Upper lobe of left lung (tissue), 6 donors: ENCODE measurements around the gene ZNF423. TPM values are rescaled to one million over a fixed set of nuclear protein-coding genes. Genes with fewer than 3 reads are reported as not detected.
A peak's percentile ranks its signal among the peaks of the same experiment; 100 is the strongest.

Source experiments
- ATAC-seq, 2 donors: fragments of 200-7000 bp; cut with Tn5 transposase; one replicate each; pipeline ENCODE4 v1.9.1; 2022; ENCODE audit warnings: mild to moderate bottlenecking in 2 of 2, moderate library complexity in 2 of 2; ENCODE audit not compliant: low FRiP score in 2 of 2
- DNase-seq, 2 donors: peaks; one replicate each; pipeline ENCODE4 v3.0.0-alpha.2; 2019 to 2020
- H3K27ac ChIP-seq, 4 donors: fragments of 200-600 bp; sonication (generic); one replicate each; pipeline ENCODE4 v1.5.1; 2016 to 2019
- H3K27me3 ChIP-seq, 4 donors: fragments of 200-600 bp; sonication (generic); one replicate each; pipeline ENCODE4 v1.5.1; 2017 to 2019
- H3K36me3 ChIP-seq, 4 donors: fragments of 200-600 bp; sonication (generic); one replicate each; pipeline ENCODE4 v1.5.1; 2016 to 2019
- H3K4me1 ChIP-seq, 4 donors: fragments of 200-600 bp; sonication (generic); one replicate each; pipeline ENCODE4 v1.5.1; 2018 to 2019
- H3K4me3 ChIP-seq, 4 donors: fragments of 200-600 bp; sonication (generic); one replicate each; pipeline ENCODE4 v1.5.1; 2017 to 2019; ENCODE audit warnings: mild to moderate bottlenecking in 2 of 4, moderate library complexity in 1 of 4
- H3K9me3 ChIP-seq, 4 donors: fragments of 200-600 bp; sonication (generic); one replicate each; pipeline ENCODE4 v1.5.1; 2018 to 2019
- EP300 ChIP-seq, 4 donors: sonication (generic); formaldehyde crosslinking; IDR thresholded peaks; one replicate each; pipeline ENCODE4 v1.5.1; 2017; ENCODE audit warnings: antibody characterized with exemption in 4 of 4, control low read depth in 2 of 4
- POLR2A ChIP-seq, 4 donors: fragments of 450-650 bp; IDR thresholded peaks; one replicate each; pipeline ENCODE4 v1.5.1; 2016 to 2017; ENCODE audit warnings: antibody characterized with exemption in 4 of 4, mild to moderate bottlenecking in 2 of 4
- POLR2AphosphoS5 ChIP-seq, 2 donors: sonication (generic); formaldehyde crosslinking; IDR thresholded peaks; one replicate each; pipeline ENCODE4 v1.5.1; 2017; ENCODE audit warnings: antibody characterized with exemption in 2 of 2
- WGBS, 2 donors: methylation state at CpG; one replicate each; pipeline ENCODE4 v1.1.5; 2017 to 2018; 5-methylcytosine and 5-hydroxymethylcytosine counted together
- total RNA-seq, 6 donors: library from RNA; depleted of rRNA in 4 of 6; stranded (reverse); fragments of >200 nt in 4 of 6; gene quantifications; one replicate each; pipeline versions ENCODE4 v1.1.0 to v1.2.1, GENCODE V29; 2016 to 2021
- TF ChIP-seq, protein P1 (sequence below), 6 experiments: fragments of 450-650 bp in 4 of 6; fragments of 200-600 bp in 2 of 6; sonication (generic) in 2 of 6; IDR thresholded peaks; one replicate each; pipeline ENCODE4 v1.5.1; 2016 to 2019; ENCODE audit warnings: antibody characterized with exemption in 6 of 6
- donor health status: DM: no; HTN: no; CAD: no; lungs with moderate emphysema.
- donor health status: DM: no; HTN: yes; CAD: no; lungs with severe emphysema.

Gene ZNF423
- total RNA-seq, 6 donors from 2014 or later = 4.1 to 11.4 (median 6.7) TPM

DNA sequence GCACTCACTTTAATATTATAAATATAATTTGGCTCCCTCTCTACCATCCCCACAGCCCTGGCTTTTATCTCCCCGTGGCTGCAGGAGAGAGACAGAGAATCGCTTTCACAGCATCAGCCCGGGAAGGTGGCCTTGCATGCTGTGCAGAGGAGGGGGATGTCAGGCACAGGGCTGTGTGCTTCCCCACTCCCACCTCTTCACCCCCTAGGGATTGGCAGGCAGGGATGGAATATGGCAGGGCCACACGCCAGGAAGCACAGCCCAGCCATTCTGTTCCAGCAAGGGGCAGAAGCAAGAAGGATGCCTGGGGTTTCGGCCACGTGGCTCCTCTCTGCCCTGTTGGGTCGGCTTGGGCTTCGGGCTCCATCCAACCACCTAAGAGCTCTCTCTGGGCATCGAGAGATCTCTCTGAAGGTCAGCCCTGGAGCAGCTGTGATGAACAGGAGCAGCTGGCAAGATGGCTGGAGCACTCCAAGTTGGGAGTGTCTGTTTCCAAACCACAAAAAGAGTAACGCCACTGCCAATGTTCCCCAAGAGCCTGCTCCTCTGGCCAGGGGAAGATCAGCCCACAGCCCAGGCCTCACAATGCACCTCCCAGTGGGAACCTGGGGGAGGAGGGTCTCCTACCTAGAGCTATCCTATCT is 259.1 kb downstream of the ZNF423 start:
- ATAC-seq (peak in 1 of 2 donors; percentile 27), DNase-seq (no peak)
- Histone ChIP-seq H3K4me1 (peaks cover 0 to 6% (median 0%) of the 10 kb centered on the region in 4 donors), H3K4me3 (no peak overlapping the region), H3K27me3 (no peaks in the 10 kb centered on the region), H3K36me3 (no peaks in the 10 kb centered on the region), H3K9me3 (no peaks in the 10 kb centered on the region), H3K27ac (no peak overlapping the region)
- WGBS, 2 donors = 68 to 73% methylated on average over 3 to 8 of the region's 10 CpGs
- TF ChIP-seq, protein P1, sequence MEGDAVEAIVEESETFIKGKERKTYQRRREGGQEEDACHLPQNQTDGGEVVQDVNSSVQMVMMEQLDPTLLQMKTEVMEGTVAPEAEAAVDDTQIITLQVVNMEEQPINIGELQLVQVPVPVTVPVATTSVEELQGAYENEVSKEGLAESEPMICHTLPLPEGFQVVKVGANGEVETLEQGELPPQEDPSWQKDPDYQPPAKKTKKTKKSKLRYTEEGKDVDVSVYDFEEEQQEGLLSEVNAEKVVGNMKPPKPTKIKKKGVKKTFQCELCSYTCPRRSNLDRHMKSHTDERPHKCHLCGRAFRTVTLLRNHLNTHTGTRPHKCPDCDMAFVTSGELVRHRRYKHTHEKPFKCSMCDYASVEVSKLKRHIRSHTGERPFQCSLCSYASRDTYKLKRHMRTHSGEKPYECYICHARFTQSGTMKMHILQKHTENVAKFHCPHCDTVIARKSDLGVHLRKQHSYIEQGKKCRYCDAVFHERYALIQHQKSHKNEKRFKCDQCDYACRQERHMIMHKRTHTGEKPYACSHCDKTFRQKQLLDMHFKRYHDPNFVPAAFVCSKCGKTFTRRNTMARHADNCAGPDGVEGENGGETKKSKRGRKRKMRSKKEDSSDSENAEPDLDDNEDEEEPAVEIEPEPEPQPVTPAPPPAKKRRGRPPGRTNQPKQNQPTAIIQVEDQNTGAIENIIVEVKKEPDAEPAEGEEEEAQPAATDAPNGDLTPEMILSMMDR (IDR thresholded peaks at IDR 0.05) = no peak
- TF ChIP-seq EP300 (IDR thresholded peaks at IDR 0.05) (no peak), POLR2A (IDR thresholded peaks at IDR 0.05) (no peak), POLR2AphosphoS5 (IDR thresholded peaks at IDR 0.05) (no peak)

DNA sequence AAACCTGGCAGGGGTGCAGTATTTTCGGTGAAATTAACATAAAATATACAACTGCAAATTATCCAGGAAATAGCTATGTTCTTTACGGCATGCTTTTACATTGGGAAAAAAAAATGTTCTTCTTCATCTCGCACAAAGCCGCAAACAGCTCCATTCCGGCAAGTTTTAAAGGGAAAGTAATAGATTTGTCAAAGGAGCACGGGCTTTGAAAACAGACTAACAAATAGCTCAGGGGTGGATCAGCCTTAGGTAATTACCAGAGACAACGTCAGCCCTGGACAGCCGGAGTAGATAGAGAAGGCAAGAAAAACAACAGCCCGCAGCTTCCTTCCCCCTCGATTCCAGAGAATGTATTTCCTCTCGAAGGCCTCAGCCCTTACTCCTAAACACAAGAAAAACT is 259.8 kb downstream of the ZNF423 start:
- peak overlapping the region in 2 of 4 donors; percentile 12 to 19 for H3K4me3 ChIP-seq
- no peak for DNase-seq
- peaks cover 0 to 6% (median 0%) of the 10 kb centered on the region in 4 donors for H3K4me1 ChIP-seq
- no peak overlapping the region for H3K27ac ChIP-seq
- 28 to 29% methylated on average over 11 of the region's 11 CpGs for WGBS, 2 donors
- no peaks in the 10 kb centered on the region for H3K9me3 ChIP-seq
- H3K36me3 ChIP-seq = no peaks in the 10 kb centered on the region
- TF ChIP-seq, protein P1 (IDR thresholded peaks at IDR 0.05) = no peak
- TF ChIP-seq POLR2AphosphoS5 (IDR thresholded peaks at IDR 0.05) (no peak), EP300 (IDR thresholded peaks at IDR 0.05) (no peak), POLR2A (IDR thresholded peaks at IDR 0.05) (no peak)
- no peaks in the 10 kb centered on the region for H3K27me3 ChIP-seq
- peak in 1 of 2 donors; percentile 69 for ATAC-seq

DNA sequence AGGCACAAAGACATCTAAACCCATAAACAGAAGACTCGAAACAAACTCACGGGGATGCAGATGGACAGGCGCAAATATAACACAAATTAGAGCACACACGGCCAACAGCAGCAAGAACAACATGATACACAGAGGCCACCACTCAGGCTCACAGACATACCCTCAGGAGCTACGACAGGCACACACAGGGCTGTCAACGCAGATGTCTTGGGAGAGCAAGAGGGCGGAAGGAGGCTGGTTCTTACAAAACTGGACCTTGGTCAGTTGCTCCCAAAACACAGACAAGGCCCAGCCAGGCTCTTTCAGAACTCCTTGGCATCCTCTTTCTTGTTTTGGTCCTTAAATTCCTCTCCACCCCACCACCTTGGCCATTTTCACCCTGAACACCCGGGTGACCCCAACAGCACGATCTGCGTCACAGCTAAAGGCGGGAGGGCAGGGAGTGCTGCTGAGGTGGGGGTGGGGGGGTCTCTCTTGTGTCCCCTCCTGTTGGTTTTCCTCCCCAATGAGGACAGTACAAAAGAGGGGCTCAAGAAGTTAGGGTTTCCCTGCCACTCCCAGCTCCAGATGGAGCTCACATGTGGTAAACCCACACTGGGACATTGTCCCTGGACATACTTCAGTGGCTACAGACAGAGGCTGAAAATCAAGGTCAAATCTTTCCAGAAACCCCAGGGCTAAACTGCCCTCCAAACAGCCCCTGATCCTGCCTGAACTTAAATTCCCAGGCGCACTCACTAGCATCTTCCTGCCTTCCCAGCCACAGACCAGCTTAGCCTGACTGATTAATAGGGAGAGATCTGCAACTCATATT is 261.0 kb downstream of the ZNF423 start:
- DNase-seq = no peak
- peaks cover 0 to 6% (median 0%) of the 10 kb centered on the region in 4 donors for H3K4me1 ChIP-seq
- WGBS, 2 donors = 89 to 94% methylated on average over 12 of the region's 12 CpGs

DNA sequence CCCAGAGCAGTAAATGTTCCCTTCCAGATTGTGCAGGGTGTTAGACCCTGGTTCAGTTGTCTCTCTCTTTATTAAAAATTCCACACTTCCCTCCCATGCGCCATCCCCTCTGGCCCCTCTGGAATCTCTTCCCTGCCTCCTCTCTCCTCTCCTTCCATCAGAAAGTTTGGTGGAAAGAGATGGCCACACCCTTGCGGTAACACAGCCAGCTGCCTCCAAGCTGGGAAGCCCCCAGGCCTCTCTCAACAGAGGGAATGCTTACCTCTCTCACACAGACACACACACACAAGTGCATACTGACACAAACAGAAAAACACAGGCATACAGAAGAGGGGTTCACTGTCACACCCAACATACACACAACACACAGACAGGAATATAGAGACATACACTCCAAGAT is 261.8 kb downstream of the ZNF423 start:
- Histone ChIP-seq H3K36me3 (no peaks in the 10 kb centered on the region), H3K4me3 (no peak overlapping the region), H3K9me3 (no peaks in the 10 kb centered on the region), H3K27me3 (no peaks in the 10 kb centered on the region), H3K4me1 (peaks cover 0 to 6% (median 0%) of the 10 kb centered on the region in 4 donors), H3K27ac (no peak overlapping the region)
- TF ChIP-seq EP300 (IDR thresholded peaks at IDR 0.05) = no peak
- no peak for TF ChIP-seq POLR2AphosphoS5 (IDR thresholded peaks at IDR 0.05)
- no peak for TF ChIP-seq POLR2A (IDR thresholded peaks at IDR 0.05)
- TF ChIP-seq, protein P1 (IDR thresholded peaks at IDR 0.05) = no peak
- ATAC-seq (no peak), DNase-seq (no peak)
- 71 to 100% methylated on average over 2 of the region's 2 CpGs for WGBS, 2 donors

More for the DNA sequence above, 261.0 kb downstream of the ZNF423 start:
- no peaks in the 10 kb centered on the region for H3K27me3 ChIP-seq
- H3K9me3 ChIP-seq = no peaks in the 10 kb centered on the region
- no peaks in the 10 kb centered on the region for H3K36me3 ChIP-seq
- ATAC-seq = no peak
- TF ChIP-seq POLR2AphosphoS5 (IDR thresholded peaks at IDR 0.05) = no peak
- TF ChIP-seq POLR2A (IDR thresholded peaks at IDR 0.05) = no peak
- TF ChIP-seq, protein P1 (IDR thresholded peaks at IDR 0.05) = no peak
- no peak for TF ChIP-seq EP300 (IDR thresholded peaks at IDR 0.05)
- H3K4me3 ChIP-seq = no peak overlapping the region
- no peak overlapping the region for H3K27ac ChIP-seq
